A549 (cell line): ENCODE results near the gene SPATA6L.

Experiments
- BHLHE40 ChIP-seq: IDR thresholded peaks from 2 replicates; pipeline ENCODE4 v1.6.1; 2012; ENCODE audit warnings: low read depth, low read length, inconsistent platforms
- CTCF ChIP-seq: fragments of >200 bp; sonication (Bioruptor Twin); formaldehyde crosslinking; IDR thresholded peaks from 3 replicates; pipeline ENCODE4 v1.5.1; 2016
- EHMT2 ChIP-seq: fragments of 200-600 bp; sonication (generic); IDR thresholded peaks from 2 replicates; pipeline ENCODE4 v1.6.1; 2016; ENCODE audit warnings: antibody characterized with exemption, low read depth, mild to moderate bottlenecking, moderate library complexity
- ESRRA ChIP-seq: fragments of 150-350 bp; IDR thresholded peaks from 2 replicates; pipeline ENCODE4 v1.6.1; 2014; ENCODE audit warnings: mild to moderate bottlenecking, low read length, borderline replicate concordance
- HES2 ChIP-seq: fragments of >200 bp; sonication (Bioruptor Twin); formaldehyde crosslinking; IDR thresholded peaks from 2 replicates; pipeline ENCODE4 v1.6.1; 2016
- JUNB ChIP-seq: fragments of >200 bp; sonication (Bioruptor Twin); formaldehyde crosslinking; IDR thresholded peaks from 2 replicates; pipeline ENCODE4 v1.6.1; 2016
- KDM5A ChIP-seq: fragments of 200-600 bp; sonication (generic); IDR thresholded peaks from 2 replicates; pipeline ENCODE4 v1.6.1; 2016; ENCODE audit warnings: antibody characterized with exemption, mild to moderate bottlenecking
- MAZ ChIP-seq: fragments of 150-350 bp; IDR thresholded peaks from 2 replicates; pipeline ENCODE4 v1.6.1; 2014; ENCODE audit warnings: antibody characterized with exemption, low read depth, low read length, borderline replicate concordance
- POLR2A ChIP-seq: IDR thresholded peaks from 2 replicates; pipeline ENCODE4 v1.6.1; 2012; ENCODE audit warnings: mild to moderate bottlenecking, low read length
- RAD21 ChIP-seq, 2 experiments: fragments of >200 bp in 1 of 2; sonication (Bioruptor Twin) in 1 of 2; formaldehyde crosslinking in 1 of 2; IDR thresholded peaks in 1 of 2; conservative IDR thresholded peaks in 1 of 2; 2 replicates in 1 of 2; 3 replicates in 1 of 2; pipeline ENCODE4 v1.6.1; 2012 to 2018; ENCODE audit warnings: inconsistent platforms in 1 of 2
- RCOR1 ChIP-seq: fragments of 150-350 bp; IDR thresholded peaks from 2 replicates; pipeline ENCODE4 v1.6.1; 2014; ENCODE audit warnings: antibody characterized with exemption, low read length, low read depth
- RNF2 ChIP-seq: fragments of 200-600 bp; sonication (generic); IDR thresholded peaks from 2 replicates; pipeline ENCODE4 v1.6.1; 2016; ENCODE audit warnings: low read depth, mild to moderate bottlenecking, antibody characterized with exemption, moderate library complexity, borderline replicate concordance
- SREBF2 ChIP-seq: fragments of 450-650 bp; IDR thresholded peaks from 2 replicates; pipeline ENCODE4 v1.6.1; 2014; ENCODE audit warnings: mild to moderate bottlenecking, moderate library complexity
- ZNF302 ChIP-seq: fragments of 250-450 bp; sonication (Bioruptor Pico); IDR thresholded peaks from 2 replicates; pipeline ENCODE4 v1.9.0; 2021; ENCODE audit warnings: inconsistent platforms, mild to moderate bottlenecking, moderate library complexity

DNA sequence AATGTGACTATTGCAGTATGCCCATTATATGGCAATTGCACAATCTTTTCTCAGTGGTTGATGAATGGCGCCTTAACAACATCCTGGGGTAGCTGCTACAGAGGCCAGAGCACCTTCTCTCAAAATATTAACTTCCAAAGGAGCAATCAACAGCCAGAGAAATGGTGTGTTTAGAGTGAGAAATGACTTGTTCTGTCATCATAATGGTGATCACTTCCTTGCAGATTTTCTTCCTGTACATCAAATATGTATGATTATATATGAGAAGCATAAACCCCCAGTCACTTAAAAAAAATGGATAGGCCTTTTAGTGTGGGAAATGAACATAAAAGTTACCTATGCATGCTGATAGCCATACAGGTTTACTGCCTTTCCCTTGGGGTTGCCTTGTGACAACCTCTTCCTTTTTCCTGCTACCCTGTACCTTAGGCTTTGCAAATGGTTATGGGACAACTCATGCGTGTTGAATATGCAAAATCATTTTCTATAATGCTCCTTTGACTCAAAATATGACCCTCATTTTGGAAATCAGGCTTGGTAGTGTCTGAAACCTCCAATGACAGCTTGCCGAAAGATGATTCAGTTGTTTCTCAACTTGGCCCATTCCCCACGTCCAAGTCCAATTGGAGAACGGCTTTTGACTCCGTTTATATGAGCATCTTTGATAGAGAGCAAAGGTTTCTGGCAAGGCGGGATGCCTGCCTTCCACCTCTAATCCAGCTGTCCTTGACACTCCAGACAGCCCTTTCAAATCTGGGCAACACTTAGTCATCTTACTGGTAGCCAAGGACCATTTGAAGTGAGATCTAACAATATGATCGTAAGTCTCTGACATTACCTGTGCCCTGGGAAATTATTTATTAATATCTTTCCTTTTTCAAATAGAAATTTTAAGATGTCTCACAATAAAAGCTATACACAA lies 106.8 kb downstream of the SPATA6L start:
- TF ChIP-seq RNF2 (no peak), CTCF (no peak), MAZ (no peak), RAD21 (conservative IDR thresholded peaks at IDR 0.05 in 1 of 2, IDR thresholded peaks at IDR 0.05 in 1 of 2) (no peak), ZNF302 (CRISPR knock-in tag) (no peak), EHMT2 (no peak), SREBF2 (no peak), ESRRA (no peak), JUNB (no peak), KDM5A (no peak), POLR2A (no peak), RCOR1 (no peak), HES2 (no peak), BHLHE40 (no peak)
